ENCODE results near the gene MYB.

The MYB gene

DNA sequence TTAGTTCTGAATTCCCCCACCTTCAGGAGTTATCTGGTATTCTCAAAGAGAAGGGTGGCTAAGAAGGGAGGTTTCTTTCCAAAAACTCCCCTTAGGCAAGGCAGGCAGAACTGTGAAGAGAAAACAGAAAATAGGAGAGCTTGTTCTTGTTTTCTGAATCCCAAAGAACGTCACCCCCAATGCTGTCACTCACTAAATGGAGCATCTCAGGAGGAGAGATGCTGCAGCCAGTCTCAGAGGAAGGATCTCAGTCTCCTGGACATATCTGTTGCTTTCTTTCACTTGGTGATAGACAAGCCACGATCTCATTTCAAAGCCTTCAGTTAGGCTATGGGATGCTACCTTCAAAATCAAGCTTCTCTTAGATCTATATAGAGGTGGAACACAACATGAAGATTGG is 16.1 kb upstream of the MYB start:
- DNase-seq: no peak

DNA sequence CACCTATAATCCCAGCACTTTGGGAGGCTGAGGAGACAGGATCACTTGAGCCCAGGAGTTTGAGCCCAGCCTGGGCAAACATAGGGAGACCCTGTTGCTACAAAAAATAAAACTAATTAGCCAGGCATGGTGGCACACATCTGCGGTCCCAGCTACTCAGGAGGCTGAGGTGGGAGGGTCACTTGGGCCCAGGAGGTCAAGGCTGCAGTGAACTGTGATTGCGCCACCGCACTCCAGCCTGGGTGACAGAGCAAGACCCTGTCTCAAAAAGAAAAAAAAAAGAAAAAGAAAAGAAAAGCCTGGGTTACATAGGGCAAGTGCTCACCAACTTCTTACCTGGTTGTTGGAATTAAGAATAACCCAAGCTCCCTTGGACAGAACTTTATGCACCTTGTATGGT is 14.6 kb upstream of the MYB start:
- DNase-seq: no peak

DNA sequence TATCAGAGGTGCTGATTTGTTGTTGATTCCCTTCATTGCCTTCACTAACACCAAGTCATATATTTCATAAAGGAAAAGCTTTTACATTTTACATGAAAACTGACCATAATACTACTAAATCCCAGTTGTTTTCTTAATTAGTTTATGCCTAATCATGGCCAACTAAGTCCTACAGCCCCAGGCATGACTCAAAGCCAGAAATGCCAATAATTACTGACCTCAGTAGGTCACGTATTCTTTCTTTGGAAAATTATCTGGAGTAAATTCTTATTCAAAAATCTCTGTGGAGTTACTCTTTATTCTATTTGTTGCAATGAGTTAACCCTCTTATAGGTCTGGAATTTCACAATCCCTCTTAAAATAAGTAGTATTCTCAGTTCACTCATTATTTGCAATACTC is 13.5 kb upstream of the MYB start:
- no peak for DNase-seq

DNA sequence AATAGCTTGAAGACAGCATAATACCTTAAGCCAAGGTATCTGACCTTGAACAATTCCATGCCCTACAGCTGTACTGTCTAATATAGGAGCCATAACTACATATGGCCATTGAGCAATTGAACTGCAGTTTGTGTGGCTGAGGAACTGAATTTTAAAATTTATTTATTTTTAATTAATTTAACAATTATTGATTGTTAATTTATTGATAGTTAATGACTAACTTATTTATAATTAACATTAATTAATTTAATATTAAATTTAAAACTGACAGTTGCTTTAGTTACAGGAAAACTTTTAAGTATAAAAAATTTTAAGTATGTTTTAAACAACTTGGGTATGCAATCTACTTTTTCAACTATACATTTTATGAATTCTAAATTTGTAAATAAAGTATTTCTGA is 12.3 kb upstream of the MYB start:
- no peak for DNase-seq

DNA sequence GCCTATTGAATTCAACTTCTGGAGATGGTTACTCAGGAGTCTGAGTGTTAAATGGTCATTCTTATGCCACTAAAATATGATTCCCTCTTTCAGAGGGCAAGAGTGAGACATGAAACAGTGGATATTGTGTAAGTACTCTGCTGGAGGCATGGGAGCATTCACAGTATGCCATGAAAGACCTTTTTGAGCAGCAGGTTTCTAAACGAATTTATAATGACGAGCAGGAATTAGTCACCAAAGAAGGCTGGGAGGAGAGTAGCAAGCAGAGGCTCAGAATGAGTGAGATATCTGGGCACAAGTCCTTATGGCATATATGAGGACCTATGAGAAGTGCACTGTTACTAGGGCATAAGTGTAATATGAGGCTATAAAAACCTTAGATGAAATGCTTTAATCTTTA is 10.9 kb upstream of the MYB start:
- no peak for DNase-seq

DNA sequence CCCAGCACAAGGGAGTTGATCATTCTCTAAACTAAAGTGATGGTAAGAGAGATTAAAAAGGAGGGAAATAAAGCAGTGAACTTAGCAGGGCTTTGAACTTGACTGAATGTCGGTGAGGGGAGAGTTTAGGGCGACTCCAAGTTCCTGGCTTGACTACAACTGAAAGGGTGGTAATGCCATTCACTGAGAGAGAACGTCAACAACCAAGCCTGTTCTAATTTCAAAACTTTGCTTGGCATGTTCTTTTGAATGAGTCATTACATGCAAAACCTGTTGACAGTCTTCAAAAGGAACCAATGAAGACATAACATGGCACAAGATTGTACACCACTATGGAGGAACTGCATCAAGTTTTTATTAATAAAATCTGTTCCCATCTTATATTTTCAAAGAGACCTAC is 10.3 kb upstream of the MYB start:
- DNase-seq: no peak

DNA sequence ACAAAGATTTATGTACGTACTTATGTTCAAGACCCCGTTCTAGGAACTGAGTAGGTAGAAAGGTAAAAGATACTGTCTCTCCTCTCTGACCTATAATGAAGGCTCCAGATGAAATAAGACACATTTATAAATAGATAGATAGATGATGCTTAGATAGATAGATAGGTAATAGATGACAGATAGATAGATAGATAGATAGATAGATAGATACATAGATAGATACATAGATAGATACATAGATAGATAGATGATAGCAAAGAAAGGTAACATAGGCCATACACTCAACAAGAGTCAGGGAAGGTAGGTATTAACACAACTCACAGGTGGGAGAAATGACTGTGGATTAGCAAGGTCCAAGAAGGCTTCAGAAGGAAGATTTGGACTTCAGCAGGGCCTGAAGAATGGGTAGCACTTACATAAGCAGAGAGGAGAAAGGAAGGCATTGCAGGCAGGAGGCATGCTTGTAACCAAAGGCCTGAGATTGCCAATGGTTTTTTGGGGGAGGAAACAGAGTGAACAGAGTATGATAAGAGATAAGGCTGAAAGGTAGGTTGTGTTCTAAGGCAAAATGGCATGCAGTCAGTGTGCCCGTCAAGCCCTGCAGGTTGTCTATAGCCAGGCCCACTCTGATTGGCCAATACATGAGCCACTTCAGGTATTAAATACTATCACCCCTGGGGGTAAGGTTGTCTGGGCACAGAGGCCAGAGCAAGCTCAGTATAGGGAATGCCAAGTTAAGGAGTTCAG is 7.7 kb upstream of the MYB start:
- no peak for DNase-seq

DNA sequence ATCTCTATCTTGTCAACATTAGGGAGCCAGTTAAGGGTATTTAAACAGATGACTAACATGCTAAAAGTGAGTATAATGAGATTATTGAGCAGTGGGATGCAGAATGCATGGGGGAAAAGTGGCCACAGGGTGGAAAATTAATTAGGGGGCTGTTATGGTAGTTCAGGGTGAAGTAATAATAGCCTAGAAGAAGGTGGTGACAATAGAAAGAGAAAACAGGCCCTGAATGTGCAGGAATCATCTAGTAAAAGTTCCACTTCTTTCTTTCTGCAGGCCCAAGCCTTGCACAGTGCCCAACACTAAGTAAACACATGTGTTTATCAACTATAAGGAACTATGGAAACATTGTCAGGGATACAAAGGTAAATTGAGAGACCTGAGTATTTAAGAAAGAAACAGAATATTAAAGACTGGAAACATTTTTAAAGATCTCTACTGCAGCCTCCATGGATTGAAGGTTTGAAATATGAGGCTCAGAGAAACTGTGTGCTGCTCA is 7.1 kb upstream of the MYB start:
- DNase-seq: no peak

DNA sequence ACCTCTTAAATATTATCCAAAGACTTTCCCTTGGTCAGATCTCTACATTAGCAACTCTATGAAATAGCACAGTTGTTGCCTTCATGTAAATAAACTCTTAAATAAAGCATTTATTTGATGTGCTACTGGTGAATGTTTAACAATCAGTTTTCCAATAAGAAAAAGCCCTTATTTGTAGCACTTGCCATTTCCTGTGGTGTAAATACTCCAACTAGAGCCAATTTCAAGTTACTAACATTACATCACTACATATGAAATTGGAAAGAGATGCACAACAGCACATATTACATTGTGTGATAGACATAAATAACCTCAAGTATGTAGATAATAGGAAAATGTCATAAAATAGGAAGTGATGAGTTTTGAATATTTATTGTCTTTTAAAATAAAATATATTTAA is 5.0 kb upstream of the MYB start:
- no peak for DNase-seq

DNA sequence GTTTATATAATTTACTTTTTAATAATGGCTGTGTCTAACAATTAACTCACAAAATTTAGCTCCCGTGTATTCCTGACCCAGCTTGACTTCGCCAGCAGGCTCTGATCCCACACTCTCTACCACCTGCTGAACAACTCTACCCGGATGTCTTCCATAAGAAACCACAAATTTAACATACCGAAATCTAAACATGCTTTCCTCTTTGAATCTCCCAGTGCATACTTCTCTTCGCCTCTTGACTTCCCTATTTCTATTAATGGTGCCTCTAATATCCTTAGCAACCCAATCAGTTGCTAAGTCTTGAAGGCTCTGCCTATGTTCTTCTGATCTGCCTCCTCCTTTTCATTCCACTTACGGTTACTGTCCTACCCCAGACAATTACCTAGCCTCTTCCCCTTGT is 4.6 kb upstream of the MYB start:
- DNase-seq: no peak

DNA sequence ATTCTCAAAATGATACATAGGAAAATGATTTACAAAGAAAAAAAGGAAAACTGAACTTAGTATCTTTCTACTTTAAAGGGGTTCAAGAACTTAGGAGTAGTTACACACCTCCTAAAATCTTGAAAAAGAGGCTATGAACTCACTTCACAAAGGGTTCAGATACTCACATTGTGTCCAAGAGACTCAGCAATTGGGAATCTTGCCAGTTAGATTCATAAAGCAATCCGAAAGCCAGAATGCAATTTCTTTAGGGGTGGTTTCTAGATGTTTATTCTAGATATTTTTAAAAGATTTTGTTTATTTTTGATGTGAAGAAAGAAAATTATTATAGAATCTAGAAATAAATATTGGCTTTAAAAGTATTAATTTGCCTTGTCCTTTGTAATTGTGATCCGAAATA is 1.7 kb upstream of the MYB start:
- DNase-seq: no peak

DNA sequence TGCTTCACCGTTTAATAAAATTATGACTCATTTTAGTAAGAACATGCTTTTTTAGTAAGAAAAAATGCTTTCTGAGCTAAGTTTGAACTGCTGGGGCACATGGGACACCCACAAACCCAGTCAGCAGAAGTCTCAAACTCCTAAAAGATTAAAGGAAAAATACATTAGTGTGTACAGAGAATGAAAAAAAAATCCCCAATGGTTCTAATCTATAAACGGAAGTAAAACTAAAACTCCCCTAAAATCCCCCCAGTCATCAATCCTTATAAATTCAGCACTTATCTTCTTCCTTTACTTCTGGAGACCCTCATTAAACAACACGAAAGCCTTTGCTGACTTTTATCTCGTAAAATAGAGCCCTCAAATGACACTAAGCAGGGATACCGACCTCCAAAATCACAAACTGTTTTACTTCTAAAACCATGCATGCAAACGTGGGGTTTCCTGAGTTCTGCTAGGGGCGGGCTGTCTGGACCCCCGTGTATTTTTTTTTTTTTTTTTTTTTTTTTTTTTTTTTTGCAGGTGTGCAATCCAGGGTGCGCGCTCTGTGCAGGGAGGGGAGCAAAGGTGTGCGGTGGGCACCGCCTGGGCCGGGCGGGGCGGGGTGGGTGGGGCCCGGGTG is 1.1 kb upstream of the MYB start:
- DNase-seq: no peak

DNA sequence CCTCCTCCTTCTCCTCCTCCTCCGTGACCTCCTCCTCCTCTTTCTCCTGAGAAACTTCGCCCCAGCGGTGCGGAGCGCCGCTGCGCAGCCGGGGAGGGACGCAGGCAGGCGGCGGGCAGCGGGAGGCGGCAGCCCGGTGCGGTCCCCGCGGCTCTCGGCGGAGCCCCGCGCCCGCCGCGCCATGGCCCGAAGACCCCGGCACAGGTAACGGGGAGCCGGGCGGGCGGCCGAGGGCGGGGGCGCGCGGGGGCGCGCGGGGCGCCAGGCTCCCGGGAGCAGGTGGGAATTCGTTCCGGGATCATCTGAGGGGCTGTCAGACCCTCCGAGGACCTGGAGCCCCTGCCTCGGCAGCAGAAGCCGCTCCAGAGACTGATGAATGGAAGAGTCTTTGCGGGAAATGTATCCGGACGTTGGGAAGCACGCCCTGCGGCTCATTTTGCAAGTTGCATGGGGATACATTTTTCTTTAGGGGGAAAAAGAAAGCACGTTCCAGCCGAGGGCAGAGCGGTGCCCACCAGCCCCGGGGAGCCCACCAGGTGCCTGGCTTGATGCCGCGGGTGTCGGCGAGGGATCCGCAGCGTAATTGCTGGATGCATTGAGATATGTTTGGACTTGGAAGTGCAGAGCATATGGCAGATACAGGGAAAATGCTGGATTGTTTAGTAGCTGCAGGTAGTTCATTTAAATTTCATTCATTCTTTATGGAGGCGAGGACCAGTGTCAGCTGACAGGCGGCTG is 394 bp downstream of the MYB start:
- peak; percentile 4 for DNase-seq

DNA sequence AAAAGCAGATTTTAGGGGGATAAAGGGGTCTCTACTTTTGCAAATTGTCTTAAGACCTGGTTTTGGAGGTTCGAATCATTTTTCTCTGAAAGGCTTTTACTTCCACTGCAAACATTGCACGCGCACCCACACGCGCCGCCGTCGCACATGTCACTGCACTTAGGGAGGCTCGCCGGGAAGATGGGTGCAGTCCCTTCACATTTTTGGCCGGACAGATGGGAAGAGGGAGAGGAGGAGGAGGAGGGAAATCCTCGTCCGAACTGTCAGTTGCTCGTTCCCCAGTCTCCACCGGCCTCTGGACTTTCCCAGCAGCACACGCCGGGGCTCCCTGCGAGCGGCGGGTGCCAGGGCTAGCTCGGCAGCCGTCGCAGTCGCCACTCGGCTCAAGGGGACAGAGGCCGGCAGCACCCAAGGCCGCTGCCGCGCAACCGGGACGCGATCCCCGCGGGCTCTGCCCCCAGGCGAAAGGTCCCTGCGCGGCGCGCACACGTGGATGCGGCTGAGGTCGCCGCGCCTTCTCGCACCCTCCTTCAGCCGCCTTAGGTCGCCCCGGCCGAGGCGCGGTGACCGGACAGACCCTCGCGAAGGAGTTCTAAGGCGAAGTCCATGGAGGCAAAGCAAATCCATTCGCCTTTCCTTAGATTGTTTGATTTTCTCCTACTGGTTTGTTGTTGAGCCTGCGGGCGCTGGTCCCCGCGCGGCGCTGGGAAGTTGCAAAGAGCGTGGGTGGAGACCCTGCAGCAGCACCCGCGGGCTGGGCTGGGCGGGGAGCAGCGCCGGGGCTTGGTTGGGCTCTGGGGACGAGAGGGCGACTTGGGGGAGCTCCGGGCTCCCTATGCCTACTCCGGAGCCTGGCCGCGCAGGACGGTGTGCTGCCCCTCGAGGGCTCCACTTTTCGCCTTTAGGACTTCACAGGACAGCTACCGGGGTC is 1.2 kb downstream of the MYB start:
- no peak for DNase-seq

DNA sequence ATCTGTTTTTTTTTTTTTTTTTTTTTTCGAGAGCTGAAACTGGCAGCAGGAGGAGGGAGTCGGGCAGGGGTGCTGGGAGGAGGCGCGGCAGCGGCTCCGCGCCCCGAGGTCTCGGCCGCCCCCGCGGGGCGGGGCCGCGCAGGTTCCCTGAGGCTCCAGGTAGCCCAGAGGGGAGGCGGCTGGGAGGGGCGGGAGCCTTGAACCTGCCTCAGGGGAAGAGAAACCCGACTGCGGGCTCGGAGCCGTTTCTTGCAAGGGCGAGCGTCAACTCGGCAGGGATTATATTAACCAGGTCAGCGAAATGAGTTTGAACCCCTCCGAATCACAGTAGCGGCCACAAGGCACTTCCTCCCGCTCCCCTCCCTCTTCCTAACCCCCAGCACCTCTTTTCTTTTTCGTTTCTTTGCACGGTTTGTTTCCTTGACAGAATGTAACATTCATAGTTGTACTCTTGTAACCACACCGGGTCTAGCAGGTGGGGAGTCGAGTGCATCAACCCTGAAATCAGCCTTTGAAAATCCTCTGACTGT is 2.0 kb downstream of the MYB start:
- no peak for DNase-seq

DNA sequence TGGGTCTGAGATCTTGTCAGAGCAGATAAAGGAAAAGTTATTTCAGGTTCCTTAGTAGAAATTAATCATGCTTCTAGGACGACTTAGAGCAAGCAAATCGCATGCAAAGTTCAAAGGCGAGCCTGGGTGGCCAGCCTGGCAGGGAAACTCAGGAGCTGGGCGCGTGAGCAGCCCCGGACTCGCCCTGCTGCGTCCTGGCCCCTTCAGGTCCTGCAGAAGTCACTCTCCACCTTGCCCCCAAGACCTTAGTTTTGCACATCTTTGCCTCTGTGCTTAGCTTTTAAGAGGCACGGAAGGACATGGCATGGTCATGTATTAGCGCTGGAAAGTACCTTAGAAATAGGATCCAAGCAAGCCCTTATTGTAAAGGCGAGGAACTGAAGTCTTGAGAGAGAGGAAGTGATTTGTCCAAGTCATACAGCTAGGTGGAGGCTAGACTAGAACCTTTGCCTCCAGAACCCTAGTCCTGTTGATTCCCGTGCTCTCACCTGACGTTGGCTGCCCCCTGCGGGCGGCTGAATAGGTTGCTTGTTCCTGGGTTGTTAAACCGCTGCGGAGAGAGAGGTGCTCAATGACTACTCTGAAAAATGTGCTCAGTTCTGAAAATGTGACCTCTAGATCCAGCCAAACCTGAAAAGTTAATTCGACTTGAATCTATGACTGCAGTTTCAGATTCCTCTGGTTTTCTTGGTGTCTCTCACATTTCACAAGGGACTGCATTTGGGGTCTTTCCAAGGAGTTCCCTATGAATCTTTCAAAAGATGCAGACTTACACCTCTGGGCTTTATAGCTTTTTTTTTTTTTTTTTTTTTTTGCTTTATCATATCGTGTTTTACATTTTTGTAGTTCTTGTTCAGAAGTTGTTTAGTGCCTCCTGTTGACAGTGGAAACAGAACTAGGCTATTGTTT is 2.7 kb downstream of the MYB start:
- peak; percentile 19 for DNase-seq

DNA sequence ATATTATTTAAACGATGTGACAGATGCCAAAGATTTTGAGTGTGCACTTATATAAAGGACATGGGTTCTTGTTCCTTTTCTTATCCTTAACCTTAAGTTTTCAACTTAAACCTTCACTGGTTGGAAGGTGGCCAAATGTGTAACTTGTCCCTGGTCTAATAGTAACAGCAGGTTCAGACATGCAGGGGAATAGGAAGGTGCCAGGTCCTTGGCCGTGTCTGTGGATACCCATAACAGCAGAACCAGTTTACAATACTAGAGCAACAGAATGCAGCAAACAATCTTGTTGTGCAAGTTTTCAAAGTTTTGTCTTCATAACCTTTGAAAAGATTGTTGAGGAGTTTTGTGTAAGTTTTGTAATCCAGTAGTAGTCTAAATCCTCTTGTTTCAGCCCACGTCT is 4.4 kb downstream of the MYB start:
- DNase-seq: no peak

DNA sequence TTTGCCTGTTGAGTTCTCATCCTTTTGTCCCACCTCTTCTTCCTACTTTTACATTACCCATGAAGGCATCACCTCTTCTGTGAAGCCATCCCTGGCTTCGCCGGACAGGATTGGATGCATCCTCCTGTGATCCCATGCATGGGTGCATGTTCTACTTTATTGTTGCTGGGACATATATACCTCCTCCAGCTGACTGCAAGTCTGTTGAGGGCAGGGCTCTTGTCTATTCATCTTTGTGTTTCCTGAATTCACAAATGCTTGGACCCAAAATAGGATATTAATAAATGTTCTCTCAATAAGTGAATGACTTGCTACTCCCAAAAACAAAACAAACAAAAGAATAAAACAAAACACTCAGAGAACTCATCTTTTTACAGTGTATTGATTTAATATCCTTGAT is 5.1 kb downstream of the MYB start:
- no peak for DNase-seq

DNA sequence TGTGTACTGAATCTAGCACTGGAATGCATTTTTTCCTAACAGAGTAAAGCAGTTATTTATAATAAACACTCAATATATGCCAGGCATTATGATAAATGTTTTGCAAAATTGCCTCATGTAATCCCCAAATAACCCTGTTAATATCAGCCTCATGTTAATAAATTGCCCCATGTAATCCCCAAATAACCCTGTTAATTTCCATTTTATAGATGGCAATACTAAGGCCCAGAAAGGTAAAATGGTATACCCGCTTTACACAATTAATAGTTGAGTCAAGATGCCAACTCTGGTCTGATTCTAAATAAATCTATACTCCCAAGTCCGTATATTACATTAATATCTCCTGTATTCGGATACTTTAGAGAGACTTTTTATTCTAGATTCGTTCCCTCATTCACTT is 6.3 kb downstream of the MYB start:
- DNase-seq: no peak

DNA sequence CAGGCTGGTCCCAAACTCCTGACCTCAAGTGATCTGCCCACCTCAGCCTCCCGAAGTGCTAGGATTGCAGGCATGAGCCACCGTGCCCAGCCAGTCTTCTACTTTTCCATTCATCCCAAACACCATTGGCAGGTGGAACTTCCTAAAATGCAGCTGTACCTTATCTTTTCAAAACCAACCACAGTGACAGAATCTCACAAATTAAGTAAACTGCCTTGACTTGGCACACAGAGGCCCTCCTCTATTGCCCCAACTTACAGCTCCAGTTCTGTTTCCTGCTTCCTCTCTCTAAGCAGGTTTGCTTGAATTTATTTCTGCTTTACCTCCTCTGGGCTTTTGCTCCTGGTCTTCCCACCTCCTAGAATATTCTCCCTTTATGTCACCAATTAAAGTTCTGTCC is 7.6 kb downstream of the MYB start:
- no peak for DNase-seq

DNA sequence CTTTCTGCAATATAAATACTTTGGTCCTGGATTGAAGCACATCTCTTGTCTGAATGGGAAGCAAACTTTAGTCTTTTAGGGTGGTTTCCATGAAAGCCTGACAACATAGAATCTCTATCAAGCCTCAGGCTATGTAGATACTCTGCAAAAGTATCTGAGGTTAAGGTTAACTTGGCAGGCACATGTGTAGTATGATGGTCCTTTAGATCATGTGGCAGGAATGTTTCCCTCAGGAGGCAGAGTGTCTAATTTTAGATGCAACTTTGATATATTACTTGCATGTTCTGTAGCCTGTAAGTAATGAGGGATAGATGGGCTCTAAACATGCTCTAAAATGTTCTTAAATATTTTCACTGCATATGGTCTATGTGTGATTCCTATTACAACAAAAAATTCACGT is 8.2 kb downstream of the MYB start:
- DNase-seq: no peak
